ENCODE data around the gene TMEM151B. TPM values are rescaled to one million over a fixed set of nuclear protein-coding genes. Genes with fewer than 3 reads are reported as not detected.

The TMEM151B gene
- total and polyA plus RNA-seq, 2 of the 13 experiments (the other 11 are each of a cell fraction or from before 2014, with no cell fraction given): not detected

GRCh38 chr6:44311767-44312166, 41.5 kb downstream of the TMEM151B start:
- ATAC-seq: no peak
- TF ChIP-seq FOSL2 (CRISPR knock-in tag; IDR thresholded peaks at IDR 0.05) (no peak), DNMT1 (CRISPR knock-in tag; IDR thresholded peaks at IDR 0.05) (no peak), HMG20B (CRISPR knock-in tag; conservative IDR thresholded peaks at IDR 0.05) (no peak), ZNF317 (CRISPR knock-in tag; IDR thresholded peaks at IDR 0.05) (no peak), RBFOX2 (IDR thresholded peaks at IDR 0.05; ENCODE audit: low read depth, low read length) (no peak), ASH2L (IDR thresholded peaks at IDR 0.05; ENCODE audit: insufficient read length, low read depth, low read length) (no peak)
- CTCF ChIA-PET (ENCODE audit: low intra/inter-chr PET ratio, low total read pairs): no interaction called here
- peaks cover 24 to 46% of the 10 kb centered on the region in 2 experiments for H3K36me3 ChIP-seq (replicated peaks in 1 of 2; ENCODE audit: control insufficient read depth in 1 of 2, insufficient read depth in 2 of 2, low read length in 2 of 2)
- intact Hi-C loops (cut with micrococcal nuclease; ENCODE audit: unreplicated experiment) (loop anchor here (1.0 kb wide), 1 partner anchor 18 kb away; no protein-coding TSS in a partner anchor), in situ Hi-C loops (cut with HindIII; ENCODE audit: extremely low pct_ligation_motif_present, low pct_unique_long_range_greater_than_20kb) (loop anchor here (5.0 kb wide), 1 partner anchor 44 kb away; the partner anchor contains the start of gene NFKBIE)
- BruUV-seq (replicated peaks): no TSS peak
- WGBS (ENCODE audit: low lambda C conversion rate): 93% methylated on average over 3 of the region's 3 CpGs
- H3K4me3 ChIP-seq (replicated peaks in 1 of 3; ENCODE audit: insufficient read depth in 1 of 3, low read depth in 2 of 3, low read length in 3 of 3): peak overlapping the region in 2 of 3 experiments; percentile 96 to 97; a peak in 2 of 6 replicates
- POLR2A ChIA-PET: interaction anchor here (1.4 kb wide), 1 partner anchor 13 kb away, joined by 5 read pairs; no protein-coding TSS in a partner anchor
- peaks cover 13% of the 10 kb centered on the region for H3K4me1 ChIP-seq (ENCODE audit: insufficient read depth, low read length)
- peak overlapping the region; percentile 88; the same call in 1 of the 2 replicates for H3K9ac ChIP-seq (ENCODE audit: insufficient read depth, low read depth, low read length)
- H2AFZ ChIP-seq (ENCODE audit: low read length): no peak overlapping the region
- no peaks in the 10 kb centered on the region for H3K9me3 ChIP-seq (ENCODE audit: low read length)
- peaks cover 15% of the 10 kb centered on the region for H3K79me2 ChIP-seq (ENCODE audit: insufficient read depth, low read length)
- FAIRE-seq: no peak
- H3K27me3 ChIP-seq (ENCODE audit: control insufficient read depth in 1 of 2, insufficient read depth in 2 of 2, low read length in 2 of 2): peaks cover 0 to 13% of the 10 kb centered on the region in 2 experiments; a peak in 2 of 5 replicates
- no peak for DNase-seq (ENCODE audit: low spot score)
- H4K20me1 ChIP-seq (ENCODE audit: insufficient read depth, low read length): no peaks in the 10 kb centered on the region
- no peak overlapping the region for H3K27ac ChIP-seq (ENCODE audit: extremely low read length, insufficient read depth, low read length)
- H3K4me2 ChIP-seq (ENCODE audit: low read depth, low read length): peak overlapping the region; percentile 93

Data from HepG2 (cell line).